HFF-Myc (cell line): ENCODE measurements around the gene DENND1A.

ENCODE experiments used
- DNase-seq: peaks from one replicate; pipeline ENCODE4 v3.0.0-alpha.2; 2011; ENCODE audit warnings: low read depth; ENCODE audit errors: extremely low read depth
- H3K4me3 ChIP-seq: replicated peaks from 2 replicates; pipeline ENCODE4 v1.5.1; 2011; ENCODE audit warnings: low read depth, mild to moderate bottlenecking, control low read depth, low read length
- TF ChIP-seq, protein P1 (sequence below): IDR thresholded peaks from 2 replicates; pipeline ENCODE4 v1.5.1; 2012; ENCODE audit warnings: mild to moderate bottlenecking, low read depth, low read length, control low read depth; ENCODE audit errors: missing control alignments

Gene DENND1A

DNA sequence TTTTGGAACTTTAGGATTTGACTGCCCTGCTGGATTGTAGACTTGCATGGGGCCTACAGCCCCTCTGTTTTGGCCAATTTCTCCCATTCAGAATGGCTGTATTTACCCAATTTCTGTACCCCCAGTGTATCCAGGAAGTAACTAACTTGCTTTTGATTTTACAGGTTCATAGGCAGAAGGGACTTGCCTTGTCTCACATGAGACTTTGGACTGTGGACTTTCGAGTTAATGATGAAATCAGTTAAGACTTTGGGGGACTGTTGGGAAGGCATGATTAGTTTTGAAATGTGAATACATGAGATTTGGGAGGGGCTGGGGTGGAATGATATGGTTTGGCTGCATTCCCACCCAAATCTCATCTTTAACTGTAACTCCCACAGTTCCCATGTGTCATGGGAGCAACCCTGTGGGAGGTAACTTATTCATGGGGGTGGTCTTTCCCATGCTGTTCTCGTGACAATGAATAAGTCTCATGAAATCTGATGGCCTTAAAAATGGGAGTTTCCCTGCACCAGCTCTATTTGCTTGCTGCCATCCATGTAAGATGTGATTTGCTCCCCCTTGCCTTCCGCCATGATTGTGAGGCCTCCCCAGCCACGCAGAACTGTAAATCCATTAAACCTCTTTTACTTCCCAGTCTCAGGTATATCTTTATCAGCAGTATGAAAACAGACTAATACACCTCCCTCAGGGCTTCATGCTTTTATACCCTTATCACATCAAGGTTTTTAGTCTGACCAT lies 206.6 kb downstream of the DENND1A start:
- no peak overlapping the region for H3K4me3 ChIP-seq
- DNase-seq: no peak
- TF ChIP-seq, protein P1, sequence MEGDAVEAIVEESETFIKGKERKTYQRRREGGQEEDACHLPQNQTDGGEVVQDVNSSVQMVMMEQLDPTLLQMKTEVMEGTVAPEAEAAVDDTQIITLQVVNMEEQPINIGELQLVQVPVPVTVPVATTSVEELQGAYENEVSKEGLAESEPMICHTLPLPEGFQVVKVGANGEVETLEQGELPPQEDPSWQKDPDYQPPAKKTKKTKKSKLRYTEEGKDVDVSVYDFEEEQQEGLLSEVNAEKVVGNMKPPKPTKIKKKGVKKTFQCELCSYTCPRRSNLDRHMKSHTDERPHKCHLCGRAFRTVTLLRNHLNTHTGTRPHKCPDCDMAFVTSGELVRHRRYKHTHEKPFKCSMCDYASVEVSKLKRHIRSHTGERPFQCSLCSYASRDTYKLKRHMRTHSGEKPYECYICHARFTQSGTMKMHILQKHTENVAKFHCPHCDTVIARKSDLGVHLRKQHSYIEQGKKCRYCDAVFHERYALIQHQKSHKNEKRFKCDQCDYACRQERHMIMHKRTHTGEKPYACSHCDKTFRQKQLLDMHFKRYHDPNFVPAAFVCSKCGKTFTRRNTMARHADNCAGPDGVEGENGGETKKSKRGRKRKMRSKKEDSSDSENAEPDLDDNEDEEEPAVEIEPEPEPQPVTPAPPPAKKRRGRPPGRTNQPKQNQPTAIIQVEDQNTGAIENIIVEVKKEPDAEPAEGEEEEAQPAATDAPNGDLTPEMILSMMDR: no peak

GRCh38 chr9:123722378-123722777 lies 207.5 kb downstream of the DENND1A start:
- no peak overlapping the region for H3K4me3 ChIP-seq
- no peak for DNase-seq
- TF ChIP-seq, protein P1: no peak

DNA sequence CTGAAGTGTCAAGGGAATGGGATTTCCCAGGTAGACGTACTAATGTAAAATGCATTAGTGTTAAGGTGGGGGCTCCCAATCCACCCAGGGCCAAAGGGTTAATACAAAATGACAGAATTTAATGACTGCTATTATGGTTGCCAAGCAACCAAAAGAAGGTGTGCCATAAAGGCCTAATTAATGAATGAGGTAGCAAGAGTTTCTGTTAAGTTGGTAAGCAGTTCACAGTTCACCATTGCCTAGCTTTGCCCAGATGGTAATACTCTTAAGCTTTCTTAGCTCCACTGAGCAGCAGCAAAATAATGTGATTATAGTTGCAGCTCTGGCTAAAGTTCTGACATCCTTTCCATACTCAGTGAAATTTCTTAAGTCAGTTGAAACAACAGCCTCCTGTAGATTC lies 211.7 kb downstream of the DENND1A start:
- TF ChIP-seq, protein P1: no peak
- H3K4me3 ChIP-seq: no peak overlapping the region
- DNase-seq: no peak

DNA sequence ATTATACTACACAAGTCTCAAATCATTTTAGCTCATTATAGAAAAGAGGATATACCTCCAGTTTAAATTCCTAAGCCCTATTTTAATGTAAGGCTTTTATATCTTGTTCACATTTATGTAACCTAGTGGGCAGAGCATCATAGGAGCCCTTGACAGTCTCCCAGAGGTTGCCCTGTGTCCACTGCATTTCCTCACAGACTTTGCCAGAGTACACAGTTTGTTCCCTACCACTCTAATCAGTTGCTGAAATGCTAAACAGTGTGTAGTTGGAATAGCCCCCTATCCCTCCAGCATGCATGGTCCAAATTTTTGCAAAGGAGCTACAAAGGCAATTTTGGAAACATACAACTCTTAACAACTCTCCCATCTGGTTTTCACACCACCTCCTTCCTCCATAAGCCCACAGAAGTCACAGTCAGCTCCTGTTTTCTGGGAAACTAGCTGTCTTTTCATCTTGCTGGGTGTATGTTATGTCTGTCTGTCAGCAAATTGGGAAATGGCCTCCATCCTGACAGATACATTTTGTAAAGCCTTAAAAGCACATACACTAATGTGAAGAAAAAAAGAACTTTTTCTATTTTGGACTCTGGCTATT lies 212.2 kb downstream of the DENND1A start:
- no peak overlapping the region for H3K4me3 ChIP-seq
- TF ChIP-seq, protein P1: no peak
- DNase-seq: no peak

DNA sequence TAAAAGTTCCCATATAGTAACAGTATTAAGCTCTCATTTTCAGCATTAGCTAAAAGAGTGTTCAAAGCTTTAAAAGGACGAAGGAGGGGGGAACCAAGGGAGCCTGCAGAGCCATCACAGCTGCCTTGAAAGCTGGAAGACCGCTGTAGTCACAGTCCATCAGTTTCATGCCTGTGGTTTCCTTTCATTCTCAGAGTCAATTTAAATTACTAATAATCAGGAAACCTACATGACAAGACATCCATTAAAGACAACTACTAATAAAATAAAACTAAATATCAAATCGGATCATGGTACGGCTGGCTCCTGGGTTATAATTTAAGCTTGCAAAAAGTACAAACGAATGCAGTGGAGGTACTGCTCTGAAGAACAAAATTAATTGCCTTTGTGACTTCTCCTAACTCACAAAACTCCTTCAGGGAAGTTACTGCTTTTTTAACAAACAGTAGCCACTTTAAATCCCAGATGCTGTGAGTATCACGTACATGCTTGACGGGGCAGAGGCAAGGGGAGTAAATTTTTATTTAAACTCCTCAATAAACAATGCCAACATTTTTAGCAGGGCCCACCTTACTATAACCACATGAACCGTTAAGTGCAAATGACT lies 213.5 kb downstream of the DENND1A start:
- no peak for DNase-seq
- TF ChIP-seq, protein P1: no peak

GRCh38 chr9:123715258-123715657 lies 214.7 kb downstream of the DENND1A start:
- H3K4me3 ChIP-seq: no peak overlapping the region
- TF ChIP-seq, protein P1: no peak
- no peak for DNase-seq

More for the DNA sequence above, 213.5 kb downstream of the DENND1A start:
- no peak overlapping the region for H3K4me3 ChIP-seq
